AG04449 (cell line): ENCODE data around the gene CNKSR3.
A peak's percentile ranks its signal among the peaks of the same experiment; 100 is the strongest.

Source experiments
- CTCF ChIA-PET: fragments of 350-600 bp; formaldehyde crosslinking; extraction: SDS; loops from one replicate; lab custom pipeline; 2021; ENCODE audit warnings: antibody characterized with exemption; lab: Yijun Ruan, JAX
- POLR2A ChIA-PET: fragments of 400-600, 350-600 bp; formaldehyde crosslinking; extraction: SDS; loops from one replicate; lab custom pipeline; 2020; ENCODE audit warnings: antibody characterized with exemption, inconsistent platforms; lab: Yijun Ruan, JAX
- DNase-seq: peaks from one replicate; pipeline ENCODE4 v3.0.0-alpha.2; 2010; ENCODE audit warnings: low read depth, low spot score
- H3K4me3 ChIP-seq: 2 replicates; pipeline ENCODE4 v1.5.1; 2011; ENCODE audit warnings: low read depth, mild to moderate bottlenecking, control low read depth, low read length
- TF ChIP-seq, protein P1 (sequence below): IDR thresholded peaks from one replicate; pipeline ENCODE4 v1.5.1; 2011; ENCODE audit warnings: mild to moderate bottlenecking, moderate library complexity, low read length, control low read depth, inconsistent platforms; ENCODE audit not compliant: insufficient read depth; ENCODE audit errors: missing control alignments

The CNKSR3 gene

GRCh38 chr6:154408891-154409500, 101.5 kb downstream of the CNKSR3 start:
- H3K4me3 ChIP-seq, result no peak overlapping the region
- no peak for DNase-seq
- ChIA-PET CTCF (interaction anchor here (1.0 to 1.3 kb wide), 2 partner anchors 132 to 255 kb away, joined by 3 read pairs; no protein-coding TSS in a partner anchor), POLR2A (no interaction called here)
- TF ChIP-seq, protein P1, sequence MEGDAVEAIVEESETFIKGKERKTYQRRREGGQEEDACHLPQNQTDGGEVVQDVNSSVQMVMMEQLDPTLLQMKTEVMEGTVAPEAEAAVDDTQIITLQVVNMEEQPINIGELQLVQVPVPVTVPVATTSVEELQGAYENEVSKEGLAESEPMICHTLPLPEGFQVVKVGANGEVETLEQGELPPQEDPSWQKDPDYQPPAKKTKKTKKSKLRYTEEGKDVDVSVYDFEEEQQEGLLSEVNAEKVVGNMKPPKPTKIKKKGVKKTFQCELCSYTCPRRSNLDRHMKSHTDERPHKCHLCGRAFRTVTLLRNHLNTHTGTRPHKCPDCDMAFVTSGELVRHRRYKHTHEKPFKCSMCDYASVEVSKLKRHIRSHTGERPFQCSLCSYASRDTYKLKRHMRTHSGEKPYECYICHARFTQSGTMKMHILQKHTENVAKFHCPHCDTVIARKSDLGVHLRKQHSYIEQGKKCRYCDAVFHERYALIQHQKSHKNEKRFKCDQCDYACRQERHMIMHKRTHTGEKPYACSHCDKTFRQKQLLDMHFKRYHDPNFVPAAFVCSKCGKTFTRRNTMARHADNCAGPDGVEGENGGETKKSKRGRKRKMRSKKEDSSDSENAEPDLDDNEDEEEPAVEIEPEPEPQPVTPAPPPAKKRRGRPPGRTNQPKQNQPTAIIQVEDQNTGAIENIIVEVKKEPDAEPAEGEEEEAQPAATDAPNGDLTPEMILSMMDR, result peak; percentile 25

DNA sequence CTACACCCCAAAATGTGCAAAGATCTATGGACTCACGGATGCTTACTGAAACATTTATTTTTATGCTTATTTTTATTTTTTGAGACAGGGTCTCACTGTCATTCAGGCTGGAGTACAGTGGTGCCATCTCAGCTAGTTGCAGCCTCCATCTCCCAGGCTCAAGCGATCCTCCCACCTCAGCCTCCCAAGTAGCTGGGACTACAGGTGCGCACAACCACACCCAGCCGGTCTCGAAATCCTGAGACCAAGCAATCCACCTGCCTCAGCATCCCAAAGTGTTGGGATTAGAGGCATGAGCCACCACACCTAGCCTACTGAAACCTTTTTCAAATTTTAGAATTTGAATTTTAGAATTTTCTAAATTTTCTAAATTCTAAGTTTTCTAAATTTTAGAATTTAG, 103.0 kb downstream of the CNKSR3 start:
- ChIA-PET CTCF (interaction anchor here (0.7 to 0.9 kb wide), 2 partner anchors 251 to 252 kb away, joined by 3 read pairs; no protein-coding TSS in a partner anchor), POLR2A (no interaction called here)
- DNase-seq, result no peak
- TF ChIP-seq, protein P1, result no peak
- no peak overlapping the region for H3K4me3 ChIP-seq

- POLR2A ChIA-PET, result no interaction called here
Observed at GRCh38 chr6:154406869-154407268, 103.6 kb downstream of the CNKSR3 start.

GRCh38 chr6:154406301-154406700, 104.2 kb downstream of the CNKSR3 start:
- H3K4me3 ChIP-seq, result no peak overlapping the region
- POLR2A ChIA-PET, result no interaction called here
- TF ChIP-seq, protein P1, result no peak
- DNase-seq, result no peak
- CTCF ChIA-PET, result interaction anchor here (1.2 kb wide), 1 partner anchor 252 kb away, joined by 4 read pairs; no protein-coding TSS in a partner anchor

More at GRCh38 chr6:154406869-154407268, 103.6 kb downstream of the CNKSR3 start:
- CTCF ChIA-PET, result no interaction called here
- DNase-seq, result no peak
- H3K4me3 ChIP-seq, result no peak overlapping the region
- TF ChIP-seq, protein P1, result no peak

DNA sequence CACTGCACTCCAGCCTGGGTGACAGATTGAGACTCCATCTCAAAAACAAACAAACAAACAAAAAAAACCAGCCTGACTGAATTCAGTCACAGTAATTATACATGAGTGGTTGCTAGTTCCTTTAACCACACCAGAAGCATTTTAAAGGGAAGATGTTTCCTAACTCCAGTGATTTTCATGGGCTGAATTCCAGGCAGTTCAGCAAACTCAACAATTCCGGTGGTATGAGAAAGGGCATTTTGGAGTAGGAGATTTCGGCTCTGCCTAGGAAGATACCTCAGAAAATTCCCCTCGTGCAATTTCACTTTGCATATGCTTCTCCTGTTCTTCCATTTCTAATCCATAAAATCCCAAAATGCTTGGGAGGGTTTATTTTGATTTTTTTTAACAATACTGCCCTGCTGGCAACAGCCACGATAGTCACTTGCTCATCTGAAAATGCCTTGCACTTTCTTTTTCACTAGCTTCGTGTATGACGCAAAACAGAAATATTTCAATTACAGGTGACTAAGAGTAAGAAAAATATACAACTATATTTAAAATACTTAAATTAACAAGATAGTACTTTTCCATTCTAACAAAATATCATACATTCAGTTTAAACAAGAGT, 105.6 kb downstream of the CNKSR3 start:
- DNase-seq, result peak; percentile 46
- peak overlapping the region; percentile 24; the same call in 1 of the 2 replicates for H3K4me3 ChIP-seq
- ChIA-PET POLR2A (interaction anchor here (1.0 kb wide), 1 partner anchor 10 kb away, joined by 3 read pairs; no protein-coding TSS in a partner anchor), CTCF (interaction anchor here (1.2 to 2.0 kb wide), 3 partner anchors 35 to 250 kb away, joined by 4 to 9 read pairs (median 4); no protein-coding TSS in a partner anchor)
- TF ChIP-seq, protein P1, result no peak

- POLR2A ChIA-PET, result interaction anchor here (0.9 kb wide), 1 partner anchor 16 kb away, joined by 6 read pairs; no protein-coding TSS in a partner anchor
- CTCF ChIA-PET, result interaction anchor here (2.0 kb wide), 1 partner anchor 249 kb away, joined by 9 read pairs; no protein-coding TSS in a partner anchor
- TF ChIP-seq, protein P1, result no peak
- DNase-seq, result peak; percentile 49
- no peak overlapping the region for H3K4me3 ChIP-seq
Observed at GRCh38 chr6:154403788-154404187, 106.7 kb downstream of the CNKSR3 start.
